ENCODE results near the gene GSTM4. TPM values are rescaled to one million over a fixed set of nuclear protein-coding genes. Genes with fewer than 3 reads are reported as not detected.

GSTM4 gene
- total and polyA plus RNA-seq, 9 of the 15 experiments (the other 6 are each of a cell fraction or from before 2014, with no cell fraction given) = 18.8 to 53.4 (median 38.8) TPM

DNA sequence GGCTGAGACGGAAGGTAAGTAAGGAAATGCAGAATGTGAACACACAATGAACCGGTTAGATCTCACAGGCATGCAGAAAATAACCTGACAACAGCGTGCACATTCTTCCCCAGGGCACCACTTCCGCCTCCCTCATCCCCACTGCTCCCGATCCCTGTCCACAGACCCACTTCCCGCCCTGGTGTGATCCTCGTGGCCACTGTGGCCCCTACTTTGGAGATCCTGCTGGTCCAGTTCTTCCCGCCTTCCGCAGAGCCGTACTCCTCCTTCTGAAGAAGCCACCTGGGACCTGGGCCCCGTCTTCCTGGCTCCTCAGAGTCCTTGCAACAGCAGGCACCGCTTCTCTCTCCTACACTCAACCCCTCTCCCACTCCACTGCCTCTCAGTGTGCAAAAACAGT lies 1.4 kb upstream of the GSTM4 start:
- intact Hi-C loops (cut with micrococcal nuclease) (no loop called here), in situ Hi-C loops (cut with MboI) (no loop called here)
- no peak overlapping the region for H2AFZ ChIP-seq (ENCODE audit: low read depth, low read length)
- FAIRE-seq (no peak), ATAC-seq (no peak), DNase-seq (ENCODE audit: extremely low read depth in 1 of 4, low spot score in 3 of 4) (no peak)
- H4K20me1 ChIP-seq (replicated peaks; ENCODE audit: control insufficient read depth, insufficient read depth, low read length) = no peaks in the 10 kb centered on the region
- H3K36me3 ChIP-seq (ENCODE audit: control insufficient read depth, insufficient read depth, low read length) = peaks cover 12% of the 10 kb centered on the region; the same call in 1 of the 3 replicates
- H3K9me3 ChIP-seq (replicated peaks; ENCODE audit: control insufficient read depth, insufficient read depth, low read depth, low read length) = no peaks in the 10 kb centered on the region
- H3K27ac ChIP-seq (ENCODE audit: extremely low read depth, low read depth, low read length) = no peak overlapping the region
- ChIA-PET CTCF (ENCODE audit: low intra/inter-chr PET ratio) (no interaction called here), POLR2A (interaction anchor here (0.6 kb wide), 1 partner anchor 21 kb away, joined by 3 read pairs; no protein-coding TSS in a partner anchor)
- no peak overlapping the region for H3K9ac ChIP-seq (ENCODE audit: insufficient read depth in 1 of 2, low read depth in 2 of 2, low read length in 2 of 2)
- 82% methylated on average over 11 of the region's 12 CpGs for WGBS (ENCODE audit: insufficient coverage, low coverage, missing lambda C conversion rate)
- TF ChIP-seq BRD9 (IDR thresholded peaks at IDR 0.05; ENCODE audit: low read depth, partially characterized antibody) (no peak), SLC30A9 (CRISPR knock-in tag; IDR thresholded peaks at IDR 0.05) (no peak), IFI16 (CRISPR knock-in tag; IDR thresholded peaks at IDR 0.05) (no peak), TAF15 (IDR thresholded peaks at IDR 0.05; ENCODE audit: low read depth, low read length) (no peak), KAT7 (CRISPR knock-in tag; IDR thresholded peaks at IDR 0.05; ENCODE audit: borderline replicate concordance) (no peak), CEBPG (CRISPR knock-in tag; IDR thresholded peaks at IDR 0.05) (0 out of 2 replicates have a peak, but pooled peaks have one; percentile 19), CEBPG (tag; conservative IDR thresholded peaks at IDR 0.05 in 1 of 2, IDR thresholded peaks at IDR 0.05 in 1 of 2) (no peak)
- TF ChIP-seq, protein P1, sequence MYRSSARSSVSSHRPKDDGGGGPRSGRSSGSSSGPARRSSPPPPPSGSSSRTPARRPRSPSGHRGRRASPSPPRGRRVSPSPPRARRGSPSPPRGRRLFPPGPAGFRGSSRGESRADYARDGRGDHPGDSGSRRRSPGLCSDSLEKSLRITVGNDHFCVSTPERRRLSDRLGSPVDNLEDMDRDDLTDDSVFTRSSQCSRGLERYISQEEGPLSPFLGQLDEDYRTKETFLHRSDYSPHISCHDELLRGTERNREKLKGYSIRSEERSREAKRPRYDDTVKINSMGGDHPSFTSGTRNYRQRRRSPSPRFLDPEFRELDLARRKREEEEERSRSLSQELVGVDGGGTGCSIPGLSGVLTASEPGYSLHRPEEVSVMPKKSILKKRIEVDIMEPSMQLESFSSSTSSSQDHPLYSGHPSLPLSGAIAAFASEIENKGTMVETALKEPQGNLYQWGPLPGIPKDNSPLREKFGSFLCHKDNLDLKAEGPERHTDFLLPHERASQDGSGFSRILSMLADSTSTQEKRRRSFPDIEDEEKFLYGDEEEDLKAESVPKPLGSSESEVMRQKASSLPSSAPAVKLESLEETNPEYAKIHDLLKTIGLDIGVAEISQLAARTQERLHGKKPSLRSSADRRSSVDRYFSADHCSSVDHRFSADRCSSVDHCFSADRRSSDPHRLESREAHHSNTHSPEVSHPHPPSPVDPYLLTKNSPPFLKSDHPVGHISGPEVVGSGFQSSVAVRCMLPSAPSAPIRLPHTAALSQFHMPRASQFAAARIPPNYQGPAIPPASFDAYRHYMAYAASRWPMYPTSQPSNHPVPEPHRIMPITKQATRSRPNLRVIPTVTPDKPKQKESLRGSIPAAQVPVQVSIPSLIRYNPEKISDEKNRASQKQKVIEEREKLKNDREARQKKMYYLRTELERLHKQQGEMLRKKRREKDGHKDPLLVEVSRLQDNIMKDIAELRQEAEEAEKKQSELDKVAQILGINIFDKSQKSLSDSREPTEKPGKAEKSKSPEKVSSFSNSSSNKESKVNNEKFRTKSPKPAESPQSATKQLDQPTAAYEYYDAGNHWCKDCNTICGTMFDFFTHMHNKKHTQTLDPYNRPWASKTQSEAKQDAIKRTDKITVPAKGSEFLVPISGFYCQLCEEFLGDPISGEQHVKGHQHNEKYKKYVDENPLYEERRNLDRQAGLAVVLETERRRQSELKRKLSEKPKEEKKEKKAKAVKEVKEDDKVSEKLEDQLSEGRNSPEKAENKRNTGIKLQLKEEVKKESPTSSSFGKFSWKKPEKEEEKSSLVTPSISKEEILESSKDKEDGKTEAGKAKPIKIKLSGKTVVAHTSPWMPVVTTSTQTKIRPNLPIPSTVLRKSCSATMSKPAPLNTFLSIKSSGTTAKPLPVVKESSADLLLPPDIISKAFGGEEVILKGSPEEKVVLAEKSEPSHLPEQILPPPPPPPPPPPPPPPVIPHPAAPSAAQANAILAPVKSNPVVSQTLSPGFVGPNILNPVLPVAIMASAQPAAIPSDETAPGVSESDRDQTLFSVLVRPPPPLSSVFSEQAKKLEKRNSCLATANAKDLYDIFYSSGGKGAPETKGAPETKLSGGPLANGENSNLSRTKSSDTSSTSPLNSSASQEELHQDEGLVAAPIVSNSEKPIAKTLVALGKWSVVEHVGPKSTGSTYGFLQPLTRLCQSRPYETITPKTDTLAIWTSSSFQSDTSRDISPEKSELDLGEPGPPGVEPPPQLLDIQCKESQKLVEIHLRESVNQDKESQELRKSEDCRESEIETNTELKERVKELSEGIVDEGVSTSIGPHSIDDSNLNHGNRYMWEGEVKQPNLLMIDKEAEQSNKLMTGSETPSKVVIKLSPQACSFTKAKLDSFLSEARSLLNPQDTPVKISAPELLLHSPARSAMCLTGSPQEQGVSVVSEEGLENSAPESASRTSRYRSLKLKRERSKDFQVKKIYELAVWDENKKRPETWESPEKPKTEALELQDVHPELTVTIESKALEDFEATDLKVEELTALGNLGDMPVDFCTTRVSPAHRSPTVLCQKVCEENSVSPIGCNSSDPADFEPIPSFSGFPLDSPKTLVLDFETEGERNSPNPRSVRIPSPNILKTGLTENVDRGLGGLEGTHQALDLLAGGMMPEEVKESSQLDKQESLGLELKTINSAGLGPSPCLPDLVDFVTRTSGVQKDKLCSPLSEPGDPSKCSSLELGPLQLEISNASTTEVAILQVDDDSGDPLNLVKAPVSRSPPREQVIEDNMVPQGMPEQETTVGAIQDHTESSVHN (IDR thresholded peaks at IDR 0.05; ENCODE audit: borderline replicate concordance in 1 of 2, low read depth in 1 of 2) = no peak
- no peaks in the 10 kb centered on the region for H3K9me1 ChIP-seq (ENCODE audit: control insufficient read depth, insufficient read depth, low read length)
- 0 out of 5 replicates have a peak, but pooled peaks cover 0 to 2% of the 10 kb centered on the region in 2 experiments for H3K27me3 ChIP-seq (ENCODE audit: control insufficient read depth in 2 of 2, insufficient read depth in 2 of 2, low read length in 2 of 2)
- H3K4me2 ChIP-seq (ENCODE audit: insufficient read depth, low read length) = no peak overlapping the region
- peaks cover 0 to 24% of the 10 kb centered on the region in 2 experiments; a peak in 3 of 5 replicates for H3K4me1 ChIP-seq (replicated peaks in 1 of 2; ENCODE audit: control insufficient read depth in 2 of 2, insufficient read depth in 2 of 2, low read length in 2 of 2)
- H3K4me3 ChIP-seq = no peak overlapping the region
- BruUV-seq (replicated peaks) = no TSS peak
- 0 out of 3 replicates have a peak, but pooled peaks cover 2% of the 10 kb centered on the region for H3K79me2 ChIP-seq (ENCODE audit: control insufficient read depth, insufficient read depth, low read length)

Data from K562 (cell line).